C4-2B (cell line): ENCODE data around the gene BFSP1.

Source experiments
- H3K27ac ChIP-seq: fragments of 450-650 bp; 2 replicates; pipeline ENCODE4 v1.5.1; 2017
- CTCF ChIP-seq: fragments of 450-650 bp; conservative IDR thresholded peaks from 2 replicates; pipeline ENCODE4 v1.5.1; 2017; ENCODE audit warnings: mild to moderate bottlenecking
- ZFX ChIP-seq: fragments of 450-650 bp; IDR thresholded peaks from 2 replicates; pipeline ENCODE4 v1.6.1; 2017

BFSP1 gene

GRCh38 chr20:17465236-17465635, 65.9 kb downstream of the BFSP1 start:
- TF ChIP-seq ZFX (no peak), CTCF (no peak)
- H3K27ac ChIP-seq, result no peak overlapping the region

DNA sequence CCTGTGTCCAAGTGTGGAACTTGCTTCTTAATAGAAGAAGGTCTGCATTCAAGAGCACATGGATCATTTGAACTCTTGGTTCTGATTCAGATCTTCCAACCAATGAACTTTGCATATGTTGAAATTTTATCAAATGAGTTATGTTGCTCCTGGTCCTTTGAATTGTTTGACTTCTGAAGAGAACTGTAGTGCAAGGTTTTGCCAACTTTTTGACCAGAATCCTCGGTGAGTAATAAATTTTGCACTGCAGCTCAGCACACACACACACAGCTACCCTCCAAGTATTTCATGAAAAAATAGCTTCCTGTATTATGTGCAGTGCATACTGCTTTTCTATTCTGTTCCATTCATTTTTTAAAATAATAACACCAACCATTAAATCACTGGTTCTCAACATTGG, 67.5 kb downstream of the BFSP1 start:
- no peak for TF ChIP-seq ZFX
- H3K27ac ChIP-seq, result no peak overlapping the region

DNA sequence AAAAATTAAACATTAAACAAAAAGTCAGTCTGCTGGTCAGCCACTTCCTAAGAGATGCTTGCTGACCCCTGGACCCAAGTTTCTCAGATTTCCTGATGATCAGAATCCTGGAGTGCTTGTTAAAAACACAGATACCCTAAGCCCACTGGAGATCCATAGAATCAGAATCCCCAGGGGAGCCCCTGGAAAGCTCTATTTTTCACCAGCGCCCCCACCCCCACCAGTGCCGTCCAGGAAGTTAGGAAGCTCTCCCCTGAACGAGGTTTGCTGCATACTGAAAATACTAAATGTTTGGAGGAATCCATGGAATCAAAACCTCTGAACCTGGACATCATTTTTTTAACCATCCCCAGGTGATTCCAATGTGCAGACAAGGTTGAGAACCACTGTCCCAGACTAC, 69.2 kb downstream of the BFSP1 start:
- TF ChIP-seq CTCF, result no peak
- TF ChIP-seq ZFX, result no peak
- H3K27ac ChIP-seq, result no peak overlapping the region

DNA sequence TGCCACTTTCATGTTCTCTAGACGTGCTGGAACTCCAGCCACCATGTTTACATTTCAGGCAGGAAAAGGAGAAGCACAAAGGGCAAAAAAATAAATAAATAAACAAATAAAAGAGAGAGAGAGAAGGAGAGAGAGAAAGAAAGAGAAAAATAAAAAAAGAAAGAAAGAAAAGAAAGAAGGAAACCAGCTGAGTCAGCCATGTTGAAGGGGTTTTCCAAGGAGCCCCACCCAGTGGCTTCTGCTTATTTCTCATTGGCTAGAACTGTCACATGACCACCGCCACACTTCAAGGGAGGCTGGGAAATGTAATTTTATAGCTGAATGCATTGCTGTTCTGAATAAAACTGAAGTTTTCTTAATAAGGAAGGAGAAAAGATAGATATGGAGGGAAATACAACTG, 71.1 kb downstream of the BFSP1 start:
- no peak for TF ChIP-seq CTCF
- no peak for TF ChIP-seq ZFX

DNA sequence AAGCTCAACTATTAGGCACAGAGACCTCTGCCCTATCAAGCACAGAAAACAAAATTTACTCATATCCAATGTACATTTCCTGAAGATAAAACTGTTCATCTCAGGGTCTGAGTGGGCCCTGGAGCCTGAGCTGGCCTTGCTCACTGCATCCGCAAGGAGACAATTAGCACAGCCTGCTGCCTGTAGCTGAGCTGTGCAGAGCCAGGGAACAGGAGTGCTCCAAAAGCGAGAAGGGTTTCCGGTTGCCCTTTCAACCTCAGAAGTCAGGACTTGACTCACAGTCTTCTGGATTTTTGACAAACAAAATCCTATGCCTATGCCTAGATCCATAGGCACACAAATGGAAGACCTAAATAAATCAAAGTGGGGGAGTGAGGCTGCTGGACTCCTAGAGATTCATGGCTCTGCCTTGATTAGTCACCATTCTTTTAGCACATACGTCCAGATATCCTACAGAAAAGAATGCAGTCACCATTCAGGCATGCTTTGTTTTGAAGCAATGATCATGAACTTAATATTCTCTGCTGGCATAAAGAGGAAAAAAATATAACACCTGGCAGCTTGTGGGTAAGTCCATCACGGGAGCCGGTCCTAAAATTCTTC, 73.5 kb downstream of the BFSP1 start:
- no peak overlapping the region for H3K27ac ChIP-seq
- no peak for TF ChIP-seq CTCF
- TF ChIP-seq ZFX, result no peak

More for the DNA sequence above, 71.1 kb downstream of the BFSP1 start:
- H3K27ac ChIP-seq, result no peak overlapping the region

DNA sequence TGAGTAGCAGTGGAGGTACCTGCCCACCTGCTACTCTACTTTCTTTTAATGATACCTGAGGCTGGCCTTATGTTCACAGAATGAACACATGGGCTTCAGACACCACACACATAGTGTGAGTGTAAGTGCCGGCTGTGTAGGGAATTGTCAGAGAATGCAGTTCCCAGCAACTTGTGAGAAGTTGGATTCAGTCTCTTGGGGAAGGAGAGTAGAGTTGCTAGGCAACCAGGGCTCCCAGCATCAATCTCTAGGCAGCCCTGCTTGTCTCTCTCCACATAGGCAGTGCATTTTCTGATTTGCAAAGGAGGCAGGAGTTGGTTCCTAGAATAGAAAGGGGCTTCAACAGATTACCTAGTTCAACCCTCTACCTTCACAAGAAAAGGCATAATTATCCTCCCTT, 74.1 kb downstream of the BFSP1 start:
- TF ChIP-seq CTCF (no peak), ZFX (no peak)
- H3K27ac ChIP-seq, result no peak overlapping the region

GRCh38 chr20:17456279-17456678, 74.9 kb downstream of the BFSP1 start:
- no peak overlapping the region for H3K27ac ChIP-seq
- TF ChIP-seq ZFX (no peak), CTCF (no peak)

DNA sequence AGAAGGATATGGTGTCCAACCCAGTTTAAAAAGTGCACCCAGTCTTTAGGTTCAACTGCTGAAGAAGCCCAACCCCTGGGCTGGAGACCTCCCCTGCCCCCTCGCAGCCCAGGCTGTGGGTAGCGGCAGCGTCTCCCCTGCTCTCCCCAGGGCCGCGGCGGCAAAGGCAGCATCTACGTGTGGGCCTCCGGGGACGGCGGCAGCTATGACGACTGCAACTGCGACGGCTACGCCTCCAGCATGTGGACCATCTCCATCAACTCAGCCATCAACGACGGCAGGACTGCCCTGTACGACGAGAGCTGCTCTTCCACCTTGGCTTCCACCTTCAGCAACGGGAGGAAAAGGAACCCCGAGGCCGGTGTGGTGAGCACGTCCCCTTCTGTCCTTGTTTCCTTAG, 77.6 kb downstream of the BFSP1 start:
- H3K27ac ChIP-seq, result no peak overlapping the region
- no peak for TF ChIP-seq CTCF
- no peak for TF ChIP-seq ZFX
